GM21360 (cell line): ENCODE data around the gene KATNAL1.
"Not testable (repeated sequence)": the region's sequence is repeated elsewhere in the genome, so short reads cannot be mapped to it uniquely, and the experiment has no call there.

Source experiments
- ATAC-seq: cut with Tn5 transposase; IDR thresholded peaks from one replicate; pipeline ENCODE4 v1.9.1; 2021; ENCODE audit warnings: mild to moderate bottlenecking, moderate library complexity; ENCODE audit not compliant: unreplicated experiment

The KATNAL1 gene

GRCh38 chr13:30222254-30222653 is 85.1 kb downstream of the KATNAL1 start:
- ATAC-seq: no peak

GRCh38 chr13:30216111-30216510 is 91.2 kb downstream of the KATNAL1 start:
- no peak for ATAC-seq

- ATAC-seq: no peak
Measured at GRCh38 chr13:30212256-30212655, 95.1 kb downstream of the KATNAL1 start.

- no peak for ATAC-seq
Measured at GRCh38 chr13:30211745-30212144, 95.6 kb downstream of the KATNAL1 start.

- ATAC-seq: no peak
Measured at GRCh38 chr13:30204564-30204963, 102.8 kb downstream of the KATNAL1 start.

- ATAC-seq: no peak
Measured at GRCh38 chr13:30196025-30196424, 111.3 kb downstream of the KATNAL1 start.

- no peak for ATAC-seq
Measured at GRCh38 chr13:30194906-30195305, 112.4 kb downstream of the KATNAL1 start.

- ATAC-seq: no peak
Measured at GRCh38 chr13:30193279-30194234, 113.8 kb downstream of the KATNAL1 start.

- no peak for ATAC-seq
Measured at GRCh38 chr13:30192320-30193093, 114.8 kb downstream of the KATNAL1 start.

GRCh38 chr13:30191491-30192100 is 115.8 kb downstream of the KATNAL1 start:
- no peak for ATAC-seq

- no peak for ATAC-seq
Measured at GRCh38 chr13:30186634-30187415, 120.5 kb downstream of the KATNAL1 start.

- no peak for ATAC-seq
Measured at GRCh38 chr13:30181888-30182651, 125.3 kb downstream of the KATNAL1 start.

GRCh38 chr13:30179597-30180276 is 127.6 kb downstream of the KATNAL1 start:
- ATAC-seq: no peak

- no peak for ATAC-seq
Measured at GRCh38 chr13:30178976-30179375, 128.4 kb downstream of the KATNAL1 start.

GRCh38 chr13:30175166-30175565 is 132.2 kb downstream of the KATNAL1 start:
- ATAC-seq: no peak

- ATAC-seq: not testable (repeated sequence)
Measured at GRCh38 chr13:30174250-30174649, 133.1 kb downstream of the KATNAL1 start.

- no peak for ATAC-seq
Measured at GRCh38 chr13:30173303-30173610, 134.1 kb downstream of the KATNAL1 start.

- ATAC-seq: no peak
Measured at GRCh38 chr13:30172593-30173302, 134.6 kb downstream of the KATNAL1 start.

GRCh38 chr13:30170569-30170968 is 136.8 kb downstream of the KATNAL1 start:
- ATAC-seq: no peak
